ENCODE results near the gene CGREF1. TPM values are rescaled to one million over a fixed set of nuclear protein-coding genes. Genes with fewer than 3 reads are reported as not detected.
A peak's percentile ranks its signal among the peaks of the same experiment; 100 is the strongest.

Gene CGREF1
- total and polyA plus RNA-seq, 4 donors, result 0.98 to 16.1 (median 11.7) TPM

DNA sequence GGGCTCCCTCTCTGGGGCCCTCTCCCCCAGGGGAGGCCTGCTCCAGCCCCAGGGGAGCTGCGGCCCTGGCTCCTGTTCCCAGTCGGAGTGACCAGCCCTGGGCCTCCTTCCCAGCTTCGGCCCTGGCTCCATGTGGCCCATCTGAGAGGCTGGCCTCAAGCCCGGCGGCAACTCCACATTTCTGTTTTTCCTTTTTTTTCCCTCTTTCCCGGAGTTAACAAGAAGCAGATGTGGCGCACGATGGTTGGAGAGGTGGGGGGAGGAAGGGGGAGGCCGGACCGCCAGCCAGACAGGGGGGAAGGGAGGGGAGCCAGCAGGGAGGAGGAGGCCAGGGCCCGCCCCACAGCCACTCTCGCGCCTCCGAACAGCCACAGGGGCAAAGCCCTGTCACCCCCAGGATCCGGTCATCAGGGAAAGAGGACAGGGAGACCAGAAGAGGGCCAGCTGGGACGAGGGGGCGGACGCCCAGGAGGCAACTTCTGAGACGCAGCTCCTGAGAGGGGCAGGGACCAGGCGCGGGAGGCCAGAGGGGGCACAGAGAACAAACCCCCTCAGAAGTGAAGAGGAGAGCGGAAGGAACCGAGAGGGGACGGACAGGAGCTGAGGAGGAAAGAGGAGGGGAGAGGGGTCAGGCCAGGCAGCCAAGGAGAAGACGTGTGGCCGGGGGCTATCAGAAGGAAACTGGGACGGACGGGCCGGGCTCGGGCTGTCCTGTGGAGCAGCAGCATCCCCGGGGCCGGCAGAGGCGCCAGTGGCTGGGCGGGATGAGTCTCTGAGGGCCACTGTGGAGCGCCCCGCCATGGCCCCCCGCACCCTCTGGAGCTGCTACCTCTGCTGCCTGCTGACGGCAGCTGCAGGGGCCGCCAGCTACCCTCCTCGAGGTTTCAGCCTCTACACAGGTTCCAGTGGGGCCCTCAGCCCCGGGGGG lies 40.4 kb downstream of the CGREF1 start, which contains the start of gene EMILIN1:
Gene EMILIN1 (plus strand): TSS at position 349 of the 928 bp plus-strand sequence. CDS start 451 bp downstream, at position 800.
- peak within 1 kb of the TSS in 1 of 3 donors; percentile 37 for H3K4me3 ChIP-seq (ENCODE audit: low read depth in 1 of 3, low read length in 3 of 3)
- WGBS, result 63% methylated on average over 41 of the region's 41 CpGs
- no peak within 1 kb of the TSS for H3K9ac ChIP-seq (ENCODE audit: low read depth in 1 of 2, low read length in 2 of 2)
- no peak for TF ChIP-seq JUND (IDR thresholded peaks at IDR 0.05)
- TF ChIP-seq SP1 (IDR thresholded peaks at IDR 0.05), result peak; percentile 43
- peak; percentile 46 to 63 for TF ChIP-seq RXRA (IDR thresholded peaks at IDR 0.05)
- peak; percentile 84 for TF ChIP-seq NR2F2 (IDR thresholded peaks at IDR 0.05)
- TF ChIP-seq RAD21 (IDR thresholded peaks at IDR 0.05), result peak in 1 of 2 donors; percentile 17
- TF ChIP-seq GABPA (IDR thresholded peaks at IDR 0.05 in 1 of 2, conservative IDR thresholded peaks at IDR 0.05 in 1 of 2), result no peak
- peaks cover 9 to 38% (median 15%) of the 10 kb centered on the region in 4 donors for H3K4me1 ChIP-seq (ENCODE audit: control insufficient read depth in 4 of 4, insufficient read depth in 4 of 4, low read length in 3 of 4)
- no peaks in the 10 kb centered on the region for H3K9me3 ChIP-seq (ENCODE audit: control insufficient read depth in 4 of 4, low read length in 3 of 4)
- H3K27me3 ChIP-seq (ENCODE audit: control insufficient read depth in 4 of 4, insufficient read depth in 4 of 4, low read length in 3 of 4), result no peaks in the 10 kb centered on the region
- DNase-seq (ENCODE audit: low spot score), result no peak
- peak within 1 kb of the TSS; percentile 65 to 74 for H3K27ac ChIP-seq (ENCODE audit: low read depth in 1 of 2, low read length in 2 of 2)
- H3K36me3 ChIP-seq (ENCODE audit: control insufficient read depth in 4 of 4, insufficient read depth in 3 of 4, low read depth in 1 of 4, low read length in 3 of 4), result no peaks in the 10 kb centered on the region

DNA sequence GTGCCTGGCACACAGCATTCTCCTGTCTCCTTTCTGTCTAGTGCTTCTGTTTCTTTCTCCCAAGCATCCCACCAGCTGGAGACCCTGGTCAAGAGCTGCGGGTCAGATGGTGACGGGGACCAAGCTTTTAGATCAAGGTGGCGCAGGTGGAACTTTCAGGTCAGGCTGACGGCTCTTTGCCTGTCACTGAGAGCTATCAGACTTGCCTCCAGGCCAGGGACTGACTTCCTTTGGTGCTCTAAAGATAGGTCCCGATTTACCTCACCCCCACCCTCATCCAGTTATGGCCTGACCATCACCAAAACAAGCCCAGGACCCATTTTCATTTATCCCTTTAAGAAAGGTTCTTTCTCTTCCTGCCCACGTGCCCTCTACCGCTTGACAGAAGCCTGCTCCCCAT lies 41.7 kb downstream of the CGREF1 start:
- 81% methylated on average over 7 of the region's 7 CpGs for WGBS
- Histone ChIP-seq H3K4me3 (ENCODE audit: low read depth in 1 of 3, low read length in 3 of 3) (no peak overlapping the region), H3K36me3 (ENCODE audit: control insufficient read depth in 4 of 4, insufficient read depth in 3 of 4, low read depth in 1 of 4, low read length in 3 of 4) (no peaks in the 10 kb centered on the region), H3K9ac (ENCODE audit: low read depth in 1 of 2, low read length in 2 of 2) (no peak overlapping the region), H3K27ac (ENCODE audit: low read depth in 1 of 2, low read length in 2 of 2) (no peak overlapping the region), H3K27me3 (ENCODE audit: control insufficient read depth in 4 of 4, insufficient read depth in 4 of 4, low read length in 3 of 4) (no peaks in the 10 kb centered on the region), H3K9me3 (ENCODE audit: control insufficient read depth in 4 of 4, low read length in 3 of 4) (no peaks in the 10 kb centered on the region), H3K4me1 (ENCODE audit: control insufficient read depth in 4 of 4, insufficient read depth in 4 of 4, low read length in 3 of 4) (peaks cover 9 to 34% (median 15%) of the 10 kb centered on the region in 4 donors)
- no peak for TF ChIP-seq NR2F2 (IDR thresholded peaks at IDR 0.05)
- no peak for TF ChIP-seq EGR1 (IDR thresholded peaks at IDR 0.05; ENCODE audit: low read depth in 2 of 2)
- no peak for TF ChIP-seq FOXA1 (IDR thresholded peaks at IDR 0.05)
- no peak for TF ChIP-seq HNF4A (conservative IDR thresholded peaks at IDR 0.05)
- no peak for TF ChIP-seq JUND (IDR thresholded peaks at IDR 0.05)
- TF ChIP-seq TAF1 (conservative IDR thresholded peaks at IDR 0.05), result no peak
- TF ChIP-seq, protein P1, sequence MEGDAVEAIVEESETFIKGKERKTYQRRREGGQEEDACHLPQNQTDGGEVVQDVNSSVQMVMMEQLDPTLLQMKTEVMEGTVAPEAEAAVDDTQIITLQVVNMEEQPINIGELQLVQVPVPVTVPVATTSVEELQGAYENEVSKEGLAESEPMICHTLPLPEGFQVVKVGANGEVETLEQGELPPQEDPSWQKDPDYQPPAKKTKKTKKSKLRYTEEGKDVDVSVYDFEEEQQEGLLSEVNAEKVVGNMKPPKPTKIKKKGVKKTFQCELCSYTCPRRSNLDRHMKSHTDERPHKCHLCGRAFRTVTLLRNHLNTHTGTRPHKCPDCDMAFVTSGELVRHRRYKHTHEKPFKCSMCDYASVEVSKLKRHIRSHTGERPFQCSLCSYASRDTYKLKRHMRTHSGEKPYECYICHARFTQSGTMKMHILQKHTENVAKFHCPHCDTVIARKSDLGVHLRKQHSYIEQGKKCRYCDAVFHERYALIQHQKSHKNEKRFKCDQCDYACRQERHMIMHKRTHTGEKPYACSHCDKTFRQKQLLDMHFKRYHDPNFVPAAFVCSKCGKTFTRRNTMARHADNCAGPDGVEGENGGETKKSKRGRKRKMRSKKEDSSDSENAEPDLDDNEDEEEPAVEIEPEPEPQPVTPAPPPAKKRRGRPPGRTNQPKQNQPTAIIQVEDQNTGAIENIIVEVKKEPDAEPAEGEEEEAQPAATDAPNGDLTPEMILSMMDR (IDR thresholded peaks at IDR 0.05; ENCODE audit: low read depth, low read length, missing input control), result no peak
- no peak for TF ChIP-seq FOXA2 (IDR thresholded peaks at IDR 0.05)
- no peak for TF ChIP-seq YY1 (IDR thresholded peaks at IDR 0.05)
- no peak for TF ChIP-seq SP1 (IDR thresholded peaks at IDR 0.05)
- TF ChIP-seq HNF4G (IDR thresholded peaks at IDR 0.05), result no peak
- TF ChIP-seq RAD21 (IDR thresholded peaks at IDR 0.05), result no peak
- TF ChIP-seq, protein P2, sequence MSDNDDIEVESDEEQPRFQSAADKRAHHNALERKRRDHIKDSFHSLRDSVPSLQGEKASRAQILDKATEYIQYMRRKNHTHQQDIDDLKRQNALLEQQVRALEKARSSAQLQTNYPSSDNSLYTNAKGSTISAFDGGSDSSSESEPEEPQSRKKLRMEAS (IDR thresholded peaks at IDR 0.05), result no peak
- TF ChIP-seq, protein P3, sequence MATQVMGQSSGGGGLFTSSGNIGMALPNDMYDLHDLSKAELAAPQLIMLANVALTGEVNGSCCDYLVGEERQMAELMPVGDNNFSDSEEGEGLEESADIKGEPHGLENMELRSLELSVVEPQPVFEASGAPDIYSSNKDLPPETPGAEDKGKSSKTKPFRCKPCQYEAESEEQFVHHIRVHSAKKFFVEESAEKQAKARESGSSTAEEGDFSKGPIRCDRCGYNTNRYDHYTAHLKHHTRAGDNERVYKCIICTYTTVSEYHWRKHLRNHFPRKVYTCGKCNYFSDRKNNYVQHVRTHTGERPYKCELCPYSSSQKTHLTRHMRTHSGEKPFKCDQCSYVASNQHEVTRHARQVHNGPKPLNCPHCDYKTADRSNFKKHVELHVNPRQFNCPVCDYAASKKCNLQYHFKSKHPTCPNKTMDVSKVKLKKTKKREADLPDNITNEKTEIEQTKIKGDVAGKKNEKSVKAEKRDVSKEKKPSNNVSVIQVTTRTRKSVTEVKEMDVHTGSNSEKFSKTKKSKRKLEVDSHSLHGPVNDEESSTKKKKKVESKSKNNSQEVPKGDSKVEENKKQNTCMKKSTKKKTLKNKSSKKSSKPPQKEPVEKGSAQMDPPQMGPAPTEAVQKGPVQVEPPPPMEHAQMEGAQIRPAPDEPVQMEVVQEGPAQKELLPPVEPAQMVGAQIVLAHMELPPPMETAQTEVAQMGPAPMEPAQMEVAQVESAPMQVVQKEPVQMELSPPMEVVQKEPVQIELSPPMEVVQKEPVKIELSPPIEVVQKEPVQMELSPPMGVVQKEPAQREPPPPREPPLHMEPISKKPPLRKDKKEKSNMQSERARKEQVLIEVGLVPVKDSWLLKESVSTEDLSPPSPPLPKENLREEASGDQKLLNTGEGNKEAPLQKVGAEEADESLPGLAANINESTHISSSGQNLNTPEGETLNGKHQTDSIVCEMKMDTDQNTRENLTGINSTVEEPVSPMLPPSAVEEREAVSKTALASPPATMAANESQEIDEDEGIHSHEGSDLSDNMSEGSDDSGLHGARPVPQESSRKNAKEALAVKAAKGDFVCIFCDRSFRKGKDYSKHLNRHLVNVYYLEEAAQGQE (IDR thresholded peaks at IDR 0.05), result no peak
- TF ChIP-seq, protein P4, sequence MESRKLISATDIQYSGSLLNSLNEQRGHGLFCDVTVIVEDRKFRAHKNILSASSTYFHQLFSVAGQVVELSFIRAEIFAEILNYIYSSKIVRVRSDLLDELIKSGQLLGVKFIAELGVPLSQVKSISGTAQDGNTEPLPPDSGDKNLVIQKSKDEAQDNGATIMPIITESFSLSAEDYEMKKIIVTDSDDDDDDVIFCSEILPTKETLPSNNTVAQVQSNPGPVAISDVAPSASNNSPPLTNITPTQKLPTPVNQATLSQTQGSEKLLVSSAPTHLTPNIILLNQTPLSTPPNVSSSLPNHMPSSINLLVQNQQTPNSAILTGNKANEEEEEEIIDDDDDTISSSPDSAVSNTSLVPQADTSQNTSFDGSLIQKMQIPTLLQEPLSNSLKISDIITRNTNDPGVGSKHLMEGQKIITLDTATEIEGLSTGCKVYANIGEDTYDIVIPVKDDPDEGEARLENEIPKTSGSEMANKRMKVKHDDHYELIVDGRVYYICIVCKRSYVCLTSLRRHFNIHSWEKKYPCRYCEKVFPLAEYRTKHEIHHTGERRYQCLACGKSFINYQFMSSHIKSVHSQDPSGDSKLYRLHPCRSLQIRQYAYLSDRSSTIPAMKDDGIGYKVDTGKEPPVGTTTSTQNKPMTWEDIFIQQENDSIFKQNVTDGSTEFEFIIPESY (IDR thresholded peaks at IDR 0.05), result no peak
- TF ChIP-seq, protein P5, sequence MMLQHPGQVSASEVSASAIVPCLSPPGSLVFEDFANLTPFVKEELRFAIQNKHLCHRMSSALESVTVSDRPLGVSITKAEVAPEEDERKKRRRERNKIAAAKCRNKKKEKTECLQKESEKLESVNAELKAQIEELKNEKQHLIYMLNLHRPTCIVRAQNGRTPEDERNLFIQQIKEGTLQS (IDR thresholded peaks at IDR 0.05), result no peak
- TF ChIP-seq RXRA (IDR thresholded peaks at IDR 0.05), result no peak
- TF ChIP-seq GABPA (IDR thresholded peaks at IDR 0.05 in 1 of 2, conservative IDR thresholded peaks at IDR 0.05 in 1 of 2), result no peak
- DNase-seq (ENCODE audit: low spot score), result no peak
